ENCODE measurements around the gene KLHL30. TPM values are rescaled to one million over a fixed set of nuclear protein-coding genes. Genes with fewer than 3 reads are reported as not detected.

KLHL30 gene
- polyA plus RNA-seq, 1 donor (not counting 4 experiments of a cell fraction or from before 2014, with no cell fraction given): not detected

GRCh38 chr2:238167761-238168160, 29.3 kb downstream of the KLHL30 start:
- no peak overlapping the region for H3K27ac ChIP-seq (ENCODE audit: control insufficient read depth, insufficient read depth, low read length)
- peaks cover 34% of the 10 kb centered on the region for H3K4me1 ChIP-seq (ENCODE audit: control insufficient read depth, extremely low read depth, insufficient read depth, low read length)
- no peak overlapping the region for H3K9ac ChIP-seq (ENCODE audit: control insufficient read depth, extremely low read depth, insufficient read depth, low read length)
- H3K4me3 ChIP-seq (ENCODE audit: control insufficient read depth in 2 of 3, extremely low read depth in 1 of 3, insufficient read depth in 2 of 3, low read depth in 1 of 3, low read length in 3 of 3): no peak overlapping the region
- DNase-seq (ENCODE audit: low read depth, low spot score): no peak
- H3K36me3 ChIP-seq (ENCODE audit: control insufficient read depth in 2 of 2, extremely low read depth in 1 of 2, insufficient read depth in 2 of 2, low read length in 2 of 2): peaks cover 14 to 42% of the 10 kb centered on the region in 2 experiments
- no peak overlapping the region for H2AFZ ChIP-seq (ENCODE audit: control insufficient read depth, low read length)
- H3K4me2 ChIP-seq (ENCODE audit: control insufficient read depth, extremely low read depth, insufficient read depth, low read depth, low read length): no peak overlapping the region
- no peaks in the 10 kb centered on the region for H4K20me1 ChIP-seq (ENCODE audit: control insufficient read depth, extremely low read depth, insufficient read depth, low read length)
- H3K27me3 ChIP-seq (ENCODE audit: control insufficient read depth, extremely low read depth, insufficient read depth, low read length): peaks cover 12% of the 10 kb centered on the region
- TF ChIP-seq EZH2 (IDR thresholded peaks at IDR 0.05; ENCODE audit: low read length) (no peak), CTCF (optimal IDR thresholded peaks at IDR 0.05 in 1 of 3, IDR thresholded peaks at IDR 0.05 in 1 of 3, conservative IDR thresholded peaks at IDR 0.05 in 1 of 3; ENCODE audit: extremely low read depth in 1 of 3, insufficient read depth in 2 of 3, low read length in 3 of 3) (no peak)
- dilution Hi-C loops (cut with MboI; ENCODE audit: extremely low pct_ligation_motif_present, low sequenced_read_pairs): no loop called here
- no peak for FAIRE-seq
- no peaks in the 10 kb centered on the region for H3K79me2 ChIP-seq (ENCODE audit: control insufficient read depth, insufficient read depth, low read length)
- H3K9me3 ChIP-seq (ENCODE audit: control insufficient read depth, low read depth, low read length): no peaks in the 10 kb centered on the region
- no peaks in the 10 kb centered on the region for H3K9me1 ChIP-seq (ENCODE audit: control insufficient read depth, extremely low read depth, insufficient read depth, low read length)

GRCh38 chr2:238168196-238169047, 30.0 kb downstream of the KLHL30 start:
- Histone ChIP-seq H3K9ac (ENCODE audit: control insufficient read depth, extremely low read depth, insufficient read depth, low read length) (peak overlapping the region; percentile 68), H2AFZ (ENCODE audit: control insufficient read depth, low read length) (no peak overlapping the region), H3K27me3 (ENCODE audit: control insufficient read depth, extremely low read depth, insufficient read depth, low read length) (peaks cover 5% of the 10 kb centered on the region), H3K4me1 (ENCODE audit: control insufficient read depth, extremely low read depth, insufficient read depth, low read length) (peaks cover 34% of the 10 kb centered on the region), H3K9me3 (ENCODE audit: control insufficient read depth, low read depth, low read length) (no peaks in the 10 kb centered on the region), H3K36me3 (ENCODE audit: control insufficient read depth in 2 of 2, extremely low read depth in 1 of 2, insufficient read depth in 2 of 2, low read length in 2 of 2) (peaks cover 18 to 47% of the 10 kb centered on the region in 2 experiments), H3K9me1 (ENCODE audit: control insufficient read depth, extremely low read depth, insufficient read depth, low read length) (no peaks in the 10 kb centered on the region), H3K4me2 (ENCODE audit: control insufficient read depth, extremely low read depth, insufficient read depth, low read depth, low read length) (peak overlapping the region; percentile 63), H3K4me3 (ENCODE audit: control insufficient read depth in 2 of 3, extremely low read depth in 1 of 3, insufficient read depth in 2 of 3, low read depth in 1 of 3, low read length in 3 of 3) (peak overlapping the region in 1 of 3 experiments; percentile 37), H4K20me1 (ENCODE audit: control insufficient read depth, extremely low read depth, insufficient read depth, low read length) (no peaks in the 10 kb centered on the region), H3K27ac (ENCODE audit: control insufficient read depth, insufficient read depth, low read length) (peak overlapping the region; percentile 93), H3K79me2 (ENCODE audit: control insufficient read depth, insufficient read depth, low read length) (no peaks in the 10 kb centered on the region)
- TF ChIP-seq CTCF (optimal IDR thresholded peaks at IDR 0.05 in 1 of 3, IDR thresholded peaks at IDR 0.05 in 1 of 3, conservative IDR thresholded peaks at IDR 0.05 in 1 of 3; ENCODE audit: extremely low read depth in 1 of 3, insufficient read depth in 2 of 3, low read length in 3 of 3): no peak
- TF ChIP-seq EZH2 (IDR thresholded peaks at IDR 0.05; ENCODE audit: low read length): no peak
- DNase-seq (ENCODE audit: low read depth, low spot score) (no peak), FAIRE-seq (peak; percentile 9)
- dilution Hi-C loops (cut with MboI; ENCODE audit: extremely low pct_ligation_motif_present, low sequenced_read_pairs): no loop called here
